Measurements from ENCODE around the gene DEK.

DNA sequence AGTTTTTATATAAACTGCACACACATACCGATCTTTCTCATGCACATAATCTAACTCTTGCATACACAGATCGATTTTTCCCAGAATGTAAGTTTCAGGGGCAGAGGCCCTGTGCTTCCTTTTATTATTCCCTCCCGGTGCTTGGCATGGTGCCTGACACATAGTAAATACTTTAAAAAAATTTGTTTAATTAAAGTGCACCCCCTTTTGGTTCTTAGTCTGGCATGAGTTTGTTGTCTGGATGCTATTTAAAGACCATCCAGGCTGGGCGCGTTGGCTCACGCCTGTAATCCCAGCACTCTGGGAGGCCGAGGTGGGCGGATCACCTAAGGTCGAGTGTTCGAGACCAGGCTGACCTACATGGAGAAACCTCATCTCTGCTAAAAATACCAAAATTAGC lies 5.4 kb upstream of the DEK start:
- TF ChIP-seq POLR2A (IDR thresholded peaks at IDR 0.05; ENCODE audit: low read length) (no peak), GATA1 (IDR thresholded peaks at IDR 0.05; ENCODE audit: low read depth, low read length) (no peak)

Data from erythroblast (primary cell).